Astrocyte (in vitro differentiated cells and primary cell): ENCODE results near the gene RPGR. TPM values are rescaled to one million over a fixed set of nuclear protein-coding genes. Genes with fewer than 3 reads are reported as not detected.

Experiments used
- DNase-seq: peaks from one replicate; pipeline ENCODE4 v3.0.0-alpha.2; 2010; ENCODE audit warnings: low read depth
- FAIRE-seq: peaks from 2 replicates; lab custom pipeline; 2011; peaks lifted over from hg19 to GRCh38; lab: Jason Lieb, UNC
- H2AFZ ChIP-seq: 2 replicates; pipeline ENCODE4 v1.6.0; 2012; ENCODE audit warnings: low read depth, low read length, inconsistent platforms
- H3K27ac ChIP-seq: 2 replicates; pipeline ENCODE4 v1.5.1; 2011; ENCODE audit warnings: low read depth, low read length, inconsistent platforms
- H3K27me3 ChIP-seq: 2 replicates; pipeline ENCODE4 v1.6.0; 2011; ENCODE audit warnings: low read length, inconsistent platforms; ENCODE audit not compliant: insufficient read depth
- H3K36me3 ChIP-seq: 2 replicates; pipeline ENCODE4 v1.5.1; 2011; ENCODE audit warnings: low read length, inconsistent platforms; ENCODE audit not compliant: insufficient read depth
- H3K4me1 ChIP-seq: 2 replicates; pipeline ENCODE4 v1.5.1; 2011; ENCODE audit warnings: low read length, inconsistent platforms; ENCODE audit not compliant: insufficient read depth
- H3K4me2 ChIP-seq: 2 replicates; pipeline ENCODE4 v1.6.0; 2012; ENCODE audit warnings: low read length, inconsistent platforms
- H3K4me3 ChIP-seq: 2 replicates; pipeline ENCODE4 v1.5.1; 2011; ENCODE audit warnings: low read depth, mild to moderate bottlenecking, low read length, inconsistent platforms; ENCODE audit not compliant: insufficient read depth
- H3K79me2 ChIP-seq: 2 replicates; pipeline ENCODE4 v1.6.0; 2012; ENCODE audit warnings: mild to moderate bottlenecking, low read length, inconsistent platforms; ENCODE audit not compliant: insufficient read depth
- H3K9ac ChIP-seq: 2 replicates; pipeline ENCODE4 v1.6.0; 2012; ENCODE audit warnings: mild to moderate bottlenecking, low read length, inconsistent platforms
- H3K9me3 ChIP-seq: 2 replicates; pipeline ENCODE4 v1.5.1; 2012; ENCODE audit warnings: low read depth, mild to moderate bottlenecking, low read length, inconsistent platforms; ENCODE audit not compliant: insufficient read depth
- H4K20me1 ChIP-seq: 2 replicates; pipeline ENCODE4 v1.6.0; 2012; ENCODE audit warnings: low read length, inconsistent platforms; ENCODE audit not compliant: insufficient read depth
- H3K27ac Mint-ChIP-seq: one replicate; pipeline ENCODE4 v1.8.0; 2021; ENCODE audit warnings: mild to moderate bottlenecking, mixed read lengths; ENCODE audit not compliant: unreplicated experiment
- H3K27me3 Mint-ChIP-seq: one replicate; pipeline ENCODE4 v1.8.0; 2021; ENCODE audit warnings: low read depth, mixed read lengths; ENCODE audit not compliant: unreplicated experiment
- H3K36me3 Mint-ChIP-seq: one replicate; pipeline ENCODE4 v1.8.0; 2021; ENCODE audit warnings: low read depth, mixed read lengths; ENCODE audit not compliant: unreplicated experiment
- H3K4me1 Mint-ChIP-seq: one replicate; pipeline ENCODE4 v1.8.0; 2021; ENCODE audit warnings: low read depth, mixed read lengths; ENCODE audit not compliant: unreplicated experiment
- H3K4me3 Mint-ChIP-seq: one replicate; pipeline ENCODE4 v1.8.0; 2021; ENCODE audit warnings: mild to moderate bottlenecking, moderate library complexity, mixed read lengths; ENCODE audit not compliant: unreplicated experiment
- H3K9me3 Mint-ChIP-seq: one replicate; pipeline ENCODE4 v1.8.0; 2021; ENCODE audit warnings: mild to moderate bottlenecking, mixed read lengths; ENCODE audit not compliant: unreplicated experiment
- CTCF ChIP-seq: IDR thresholded peaks from 2 replicates; pipeline ENCODE4 v1.5.1; 2011; ENCODE audit warnings: low read depth, mild to moderate bottlenecking, inconsistent platforms, low read length, moderate library complexity; ENCODE audit not compliant: insufficient read depth
- EZH2 ChIP-seq: IDR thresholded peaks from 2 replicates; pipeline ENCODE4 v1.6.1; 2012; ENCODE audit warnings: mild to moderate bottlenecking, low read length, inconsistent platforms; ENCODE audit not compliant: insufficient read depth
- total RNA-seq: library from RNA; stranded (reverse); gene quantifications from 2 replicates; pipeline ENCODE4 v1.2.1, GENCODE V29; 2021

The RPGR gene
- total RNA-seq, 1 donor from 2014 or later: 6.3 TPM

- H3K4me3 Mint-ChIP-seq: no peak overlapping the region
- no peak overlapping the region for H3K27ac ChIP-seq
- no peaks in the 10 kb centered on the region for H3K27me3 Mint-ChIP-seq
- H3K4me1 Mint-ChIP-seq: no peaks in the 10 kb centered on the region
- no peak overlapping the region for H3K4me2 ChIP-seq
- no peaks in the 10 kb centered on the region for H3K4me1 ChIP-seq
- no peak for DNase-seq
- H3K27ac Mint-ChIP-seq: no peak overlapping the region
- H3K27me3 ChIP-seq: no peaks in the 10 kb centered on the region
- H3K4me3 ChIP-seq: no peak overlapping the region
- no peaks in the 10 kb centered on the region for H3K9me3 Mint-ChIP-seq
- H2AFZ ChIP-seq: no peak overlapping the region
- no peaks in the 10 kb centered on the region for H3K36me3 ChIP-seq
- no peaks in the 10 kb centered on the region for H3K36me3 Mint-ChIP-seq
- no peaks in the 10 kb centered on the region for H3K9me3 ChIP-seq
- no peak overlapping the region for H3K9ac ChIP-seq
- H3K79me2 ChIP-seq: no peaks in the 10 kb centered on the region
- TF ChIP-seq CTCF (no peak), EZH2 (no peak)
- FAIRE-seq: no peak
- H4K20me1 ChIP-seq: no peaks in the 10 kb centered on the region
These were observed 21.3 kb downstream of the RPGR start for GRCh38 chrX:38305971-38306370.

- H3K9ac ChIP-seq: no peak overlapping the region
- H3K9me3 Mint-ChIP-seq: no peaks in the 10 kb centered on the region
- H3K4me3 ChIP-seq: no peak overlapping the region
- no peaks in the 10 kb centered on the region for H3K4me1 ChIP-seq
- H3K4me3 Mint-ChIP-seq: no peak overlapping the region
- no peaks in the 10 kb centered on the region for H4K20me1 ChIP-seq
- H2AFZ ChIP-seq: no peak overlapping the region
- DNase-seq: no peak
- no peak overlapping the region for H3K4me2 ChIP-seq
- TF ChIP-seq CTCF: peak; percentile 37
- no peak for TF ChIP-seq EZH2
- no peak overlapping the region for H3K27ac ChIP-seq
- no peaks in the 10 kb centered on the region for H3K36me3 Mint-ChIP-seq
- H3K79me2 ChIP-seq: no peaks in the 10 kb centered on the region
- H3K27ac Mint-ChIP-seq: no peak overlapping the region
- no peaks in the 10 kb centered on the region for H3K36me3 ChIP-seq
- no peaks in the 10 kb centered on the region for H3K9me3 ChIP-seq
- H3K4me1 Mint-ChIP-seq: no peaks in the 10 kb centered on the region
- no peaks in the 10 kb centered on the region for H3K27me3 ChIP-seq
- FAIRE-seq: peak; percentile 17
- H3K27me3 Mint-ChIP-seq: no peaks in the 10 kb centered on the region
These were observed 23.3 kb downstream of the RPGR start for GRCh38 chrX:38304010-38304409.

GRCh38 chrX:38293741-38294140 is 33.6 kb downstream of the RPGR start:
- no peaks in the 10 kb centered on the region for H3K4me1 ChIP-seq
- DNase-seq (no peak), FAIRE-seq (no peak)
- H3K4me3 ChIP-seq: no peak overlapping the region
- no peaks in the 10 kb centered on the region for H3K9me3 Mint-ChIP-seq
- no peaks in the 10 kb centered on the region for H3K36me3 ChIP-seq
- H3K27me3 Mint-ChIP-seq: no peaks in the 10 kb centered on the region
- no peaks in the 10 kb centered on the region for H3K27me3 ChIP-seq
- H3K79me2 ChIP-seq: no peaks in the 10 kb centered on the region
- H3K4me1 Mint-ChIP-seq: no peaks in the 10 kb centered on the region
- H3K27ac ChIP-seq: no peak overlapping the region
- H3K4me3 Mint-ChIP-seq: no peak overlapping the region
- H3K4me2 ChIP-seq: no peak overlapping the region
- TF ChIP-seq EZH2 (no peak), CTCF (no peak)
- H3K27ac Mint-ChIP-seq: no peak overlapping the region
- H3K36me3 Mint-ChIP-seq: no peaks in the 10 kb centered on the region
- no peaks in the 10 kb centered on the region for H4K20me1 ChIP-seq
- H3K9ac ChIP-seq: no peak overlapping the region
- H3K9me3 ChIP-seq: no peaks in the 10 kb centered on the region
- H2AFZ ChIP-seq: no peak overlapping the region
